LNCAP (cell line): ENCODE results near the gene C1QTNF5.

ENCODE experiments used
- TF ChIP-seq, protein P1 (sequence below): fragments of 450-650 bp; IDR thresholded peaks from 2 replicates; pipeline ENCODE4 v1.5.1; 2017; ENCODE audit warnings: mild to moderate bottlenecking

Gene C1QTNF5

DNA sequence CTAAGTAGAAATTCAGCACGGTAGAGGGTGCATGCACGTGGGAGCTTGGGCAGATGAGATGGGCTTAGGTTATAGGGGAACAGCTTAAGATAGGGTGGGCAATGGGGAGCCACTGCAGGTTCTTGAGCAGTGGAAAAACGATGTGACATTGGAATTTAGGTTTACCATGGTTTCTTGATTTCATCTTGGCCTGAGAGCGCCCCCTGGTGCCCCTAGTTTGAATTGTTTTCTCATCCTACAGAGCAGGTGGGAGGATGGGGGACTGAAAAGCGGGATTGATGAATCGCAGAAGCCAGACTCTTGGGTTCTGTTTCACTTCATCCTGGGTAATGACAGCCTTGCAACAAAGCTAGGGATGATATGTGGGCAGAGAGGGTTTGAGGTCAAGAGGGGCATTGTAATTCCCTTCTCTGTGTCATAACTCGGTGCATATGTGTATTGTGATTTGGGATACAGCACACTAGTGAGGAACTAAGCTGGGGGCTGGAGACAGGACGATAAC is 17.1 kb downstream of the C1QTNF5 start:
- TF ChIP-seq, protein P1, sequence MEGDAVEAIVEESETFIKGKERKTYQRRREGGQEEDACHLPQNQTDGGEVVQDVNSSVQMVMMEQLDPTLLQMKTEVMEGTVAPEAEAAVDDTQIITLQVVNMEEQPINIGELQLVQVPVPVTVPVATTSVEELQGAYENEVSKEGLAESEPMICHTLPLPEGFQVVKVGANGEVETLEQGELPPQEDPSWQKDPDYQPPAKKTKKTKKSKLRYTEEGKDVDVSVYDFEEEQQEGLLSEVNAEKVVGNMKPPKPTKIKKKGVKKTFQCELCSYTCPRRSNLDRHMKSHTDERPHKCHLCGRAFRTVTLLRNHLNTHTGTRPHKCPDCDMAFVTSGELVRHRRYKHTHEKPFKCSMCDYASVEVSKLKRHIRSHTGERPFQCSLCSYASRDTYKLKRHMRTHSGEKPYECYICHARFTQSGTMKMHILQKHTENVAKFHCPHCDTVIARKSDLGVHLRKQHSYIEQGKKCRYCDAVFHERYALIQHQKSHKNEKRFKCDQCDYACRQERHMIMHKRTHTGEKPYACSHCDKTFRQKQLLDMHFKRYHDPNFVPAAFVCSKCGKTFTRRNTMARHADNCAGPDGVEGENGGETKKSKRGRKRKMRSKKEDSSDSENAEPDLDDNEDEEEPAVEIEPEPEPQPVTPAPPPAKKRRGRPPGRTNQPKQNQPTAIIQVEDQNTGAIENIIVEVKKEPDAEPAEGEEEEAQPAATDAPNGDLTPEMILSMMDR = peak; percentile 75

DNA sequence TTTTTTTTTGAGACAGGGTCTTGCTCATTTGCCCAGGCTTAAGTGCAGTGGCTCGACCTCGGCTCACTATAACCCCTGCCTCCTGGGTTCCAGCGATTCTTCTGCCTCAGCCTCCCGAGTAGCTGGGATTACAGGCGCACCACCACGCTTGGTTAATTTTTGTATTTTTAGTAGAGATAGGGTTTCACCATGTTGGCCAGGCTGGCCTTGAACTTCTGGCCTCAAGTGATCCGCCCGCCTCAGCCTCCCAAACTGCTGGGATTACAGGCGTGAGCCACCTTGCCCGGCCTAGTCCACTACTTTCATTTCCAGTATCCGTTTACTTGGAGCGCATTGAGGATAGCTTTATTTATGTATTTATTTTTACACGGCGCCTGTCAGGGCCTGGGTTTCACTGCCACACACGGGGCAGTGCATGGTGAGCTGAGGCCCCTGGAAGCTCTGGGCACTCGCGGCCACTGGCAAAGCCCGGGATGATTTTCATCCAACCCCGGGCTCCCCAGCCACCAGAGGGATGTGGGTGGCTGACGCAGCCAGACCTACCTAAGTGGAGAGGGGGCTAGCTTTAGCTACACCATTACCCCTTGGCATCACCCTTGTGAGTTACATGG is 17.7 kb downstream of the C1QTNF5 start:
- TF ChIP-seq, protein P1 = no peak

DNA sequence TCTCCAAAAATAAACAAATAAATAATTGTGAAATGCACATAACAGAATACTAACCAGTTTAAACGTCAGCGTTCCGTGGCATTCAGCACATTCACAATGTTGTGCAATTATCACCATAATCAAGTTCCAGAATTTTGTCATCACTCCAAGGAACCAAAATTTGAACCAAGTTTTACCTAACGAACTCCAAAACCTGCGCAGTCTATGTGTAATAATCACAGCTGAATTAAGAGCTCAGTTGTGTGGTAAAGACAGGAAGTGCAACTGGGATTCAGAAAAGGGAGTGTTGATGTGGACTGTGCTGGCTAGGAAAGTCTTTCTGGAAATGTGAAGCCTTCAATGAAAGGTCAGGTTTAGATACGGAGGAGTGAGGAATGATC is 18.3 kb downstream of the C1QTNF5 start:
- TF ChIP-seq, protein P1 = no peak

DNA sequence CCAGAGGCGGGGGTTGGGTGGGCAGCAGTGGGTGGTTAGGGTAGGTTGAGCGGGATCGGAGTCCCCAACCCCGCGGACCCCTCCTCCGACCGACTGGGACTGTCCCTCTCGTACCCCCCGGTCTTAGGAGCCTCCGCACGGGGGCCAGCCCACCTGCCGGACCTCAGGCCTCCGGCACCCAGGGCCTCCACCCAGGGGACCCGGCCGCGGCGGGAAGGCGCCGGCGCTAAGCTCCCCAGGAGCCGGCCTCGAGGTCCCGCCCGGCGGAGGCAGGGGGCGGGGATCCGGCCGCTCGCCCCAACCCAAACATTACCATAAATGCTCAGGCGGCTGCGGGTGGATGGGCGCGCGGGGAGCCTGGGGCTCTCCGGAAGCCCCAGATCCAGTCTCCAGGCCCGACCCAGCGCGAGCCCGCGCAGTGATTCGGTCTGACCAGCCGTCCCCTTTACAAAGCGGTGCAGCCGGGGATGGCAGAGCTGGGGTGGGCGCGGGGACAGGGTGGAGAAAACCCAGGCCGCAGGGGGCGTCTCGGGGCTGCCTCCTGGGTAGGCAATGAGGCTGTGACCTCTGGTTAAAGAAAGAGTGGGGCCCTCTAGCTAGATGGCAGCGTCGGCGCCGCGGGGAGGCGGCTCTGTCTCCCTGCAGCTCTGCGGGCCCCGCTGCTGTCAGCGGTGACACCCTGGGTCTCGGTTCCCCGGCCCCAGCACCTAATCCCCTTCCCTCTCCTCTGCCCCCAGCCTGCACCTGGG is 19.7 kb downstream of the C1QTNF5 start:
- TF ChIP-seq, protein P1 = no peak

DNA sequence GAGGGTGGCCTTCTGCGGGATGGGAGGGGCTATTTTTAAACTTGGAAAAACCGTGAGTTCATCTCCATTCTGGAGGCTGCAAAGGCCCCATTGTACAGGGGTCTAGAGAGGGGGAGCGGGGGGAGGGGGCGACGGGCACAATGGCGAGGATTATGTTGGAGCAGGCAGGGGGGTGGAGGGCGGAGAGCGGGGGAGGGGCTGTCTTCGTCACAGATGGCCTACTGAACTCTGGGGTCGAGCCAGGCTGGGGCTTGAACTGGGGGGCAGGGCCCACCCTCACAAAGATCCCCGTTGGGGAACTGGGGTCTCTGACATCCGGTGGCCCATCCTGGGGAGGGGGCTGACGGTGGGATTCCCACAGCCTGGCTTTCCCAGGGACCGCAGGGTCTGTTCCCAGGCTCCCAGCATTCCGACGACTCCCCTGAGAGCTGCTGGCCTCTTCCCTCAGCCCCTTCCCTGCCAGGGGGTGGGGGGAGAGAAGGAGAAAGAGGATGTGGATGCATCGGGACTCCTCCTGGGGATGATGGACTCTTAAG is 20.4 kb downstream of the C1QTNF5 start:
- TF ChIP-seq, protein P1 = no peak

DNA sequence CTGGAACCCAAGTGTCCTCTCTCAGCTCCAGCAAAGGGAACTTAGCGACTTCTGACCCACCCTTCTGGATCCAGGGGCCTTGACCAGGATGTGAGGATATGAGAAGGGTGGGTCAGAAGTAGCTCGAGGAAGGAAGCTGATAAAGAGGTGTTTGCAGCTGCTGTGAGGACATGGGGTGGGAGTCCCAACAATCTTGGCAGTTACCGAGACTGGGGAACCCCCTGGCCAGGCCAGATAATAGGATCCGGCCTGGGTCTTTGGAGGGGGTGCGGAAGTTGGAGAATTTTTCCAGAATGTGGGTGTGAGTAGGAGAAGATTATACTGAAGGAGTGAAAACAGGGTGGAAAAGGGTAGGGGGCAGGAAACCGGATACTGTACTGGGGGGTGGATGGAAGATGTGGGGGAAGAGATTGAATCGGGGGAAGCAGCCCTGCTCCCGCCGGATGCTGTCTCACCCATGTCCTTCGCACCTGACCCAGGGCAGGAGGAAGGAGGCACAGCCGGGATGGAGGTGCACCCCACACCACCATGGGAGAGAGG is 20.9 kb downstream of the C1QTNF5 start:
- TF ChIP-seq, protein P1 = no peak

DNA sequence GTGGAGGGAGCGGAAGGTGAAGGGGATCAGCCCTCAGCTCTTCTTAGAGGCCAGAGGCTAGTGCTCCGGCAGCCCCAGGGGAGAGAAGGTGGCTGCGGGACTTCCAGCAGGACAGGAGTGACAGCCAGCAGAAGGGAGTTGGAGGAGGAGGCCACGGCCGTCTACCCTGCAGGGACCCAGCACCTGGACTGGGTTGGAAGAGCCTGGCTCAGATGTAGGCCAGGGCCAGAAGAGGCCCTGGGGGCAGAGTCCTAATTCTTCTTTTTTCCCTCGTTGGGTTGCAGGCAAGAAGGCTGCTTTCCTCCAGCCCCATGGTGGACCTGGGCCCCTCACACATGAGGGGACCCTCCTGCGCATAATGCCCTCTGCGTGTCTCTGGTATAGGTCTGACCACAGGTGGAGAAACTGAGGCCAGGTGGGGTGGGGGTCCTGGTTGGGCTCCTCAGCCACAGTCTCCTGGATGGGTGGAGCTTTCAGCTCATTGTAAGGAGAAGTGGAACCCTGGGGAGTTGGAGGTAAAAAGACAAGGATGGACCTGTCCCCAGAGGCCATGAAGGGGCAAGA is 21.5 kb downstream of the C1QTNF5 start:
- TF ChIP-seq, protein P1 = no peak
